GM21381 (cell line): Measurements from ENCODE around the gene CACHD1.
"Not testable (repeated sequence)": the region's sequence is repeated elsewhere in the genome, so short reads cannot be mapped to it uniquely, and the experiment has no call there.

ENCODE experiments used
- ATAC-seq: cut with Tn5 transposase; IDR thresholded peaks from one replicate; pipeline ENCODE4 v1.9.1; 2021; ENCODE audit warnings: mild to moderate bottlenecking, moderate library complexity; ENCODE audit not compliant: unreplicated experiment

Gene CACHD1

DNA sequence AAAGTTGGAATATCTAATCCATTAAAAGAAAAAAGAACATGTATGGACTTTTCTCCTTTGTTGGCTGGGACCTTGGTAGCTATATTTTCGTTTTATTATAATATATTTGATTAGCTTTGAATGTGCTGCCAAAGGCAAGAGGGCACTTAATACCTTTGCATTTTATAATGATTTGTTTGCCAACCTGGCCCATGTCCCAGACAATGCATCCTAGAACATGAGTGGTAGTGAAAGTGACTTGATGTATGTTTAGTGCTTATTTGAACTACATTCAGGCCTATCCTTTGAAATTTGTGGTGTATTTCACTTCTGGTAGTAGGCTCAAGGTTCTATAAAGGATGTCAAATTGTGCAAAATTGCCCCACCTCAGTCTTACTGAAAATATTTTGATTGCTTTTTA, 25.9 kb downstream of the CACHD1 start:
- no peak for ATAC-seq

DNA sequence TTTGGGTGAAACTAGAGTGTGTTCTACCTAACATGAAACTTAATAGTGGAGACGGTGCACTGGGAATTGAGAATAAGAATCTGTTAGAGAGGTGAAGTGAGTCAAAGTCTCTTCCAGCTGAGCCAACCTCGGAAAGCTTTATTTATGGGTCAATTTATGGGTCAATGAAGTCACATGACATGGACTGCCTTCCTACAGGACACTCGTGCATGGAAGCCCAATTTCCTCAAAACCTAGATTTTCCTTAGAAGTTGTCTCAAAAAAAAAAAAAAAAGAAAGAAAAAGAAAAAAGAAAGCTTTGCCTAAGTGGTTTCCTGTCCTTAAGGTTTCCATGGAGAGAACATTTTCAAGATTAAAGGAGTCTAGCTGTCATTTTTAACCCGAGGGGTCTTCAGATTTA, 26.7 kb downstream of the CACHD1 start:
- no peak for ATAC-seq

- no peak for ATAC-seq
Measured at GRCh38 chr1:64497088-64497883, 27.4 kb downstream of the CACHD1 start.

- no peak for ATAC-seq
Measured at GRCh38 chr1:64498325-64498724, 28.4 kb downstream of the CACHD1 start.

DNA sequence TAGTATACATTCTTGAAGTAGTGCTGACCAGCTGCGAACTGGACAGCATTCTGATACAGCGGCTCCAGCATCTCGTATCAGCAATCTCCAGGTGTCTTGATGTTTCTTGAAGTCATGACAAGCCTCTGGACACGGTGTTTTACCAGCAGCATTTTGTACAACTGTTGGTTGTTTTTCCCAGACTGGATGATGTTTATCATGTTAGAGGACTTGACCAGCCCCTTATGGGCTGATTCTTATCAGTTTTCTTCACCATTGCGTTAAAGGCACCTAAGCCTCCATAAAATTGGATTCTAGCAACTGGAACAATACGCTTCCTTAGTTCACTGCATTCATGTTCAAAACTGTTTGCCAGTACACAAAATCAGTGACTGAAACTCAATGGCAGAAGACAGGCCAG, 29.1 kb downstream of the CACHD1 start:
- ATAC-seq: no peak

DNA sequence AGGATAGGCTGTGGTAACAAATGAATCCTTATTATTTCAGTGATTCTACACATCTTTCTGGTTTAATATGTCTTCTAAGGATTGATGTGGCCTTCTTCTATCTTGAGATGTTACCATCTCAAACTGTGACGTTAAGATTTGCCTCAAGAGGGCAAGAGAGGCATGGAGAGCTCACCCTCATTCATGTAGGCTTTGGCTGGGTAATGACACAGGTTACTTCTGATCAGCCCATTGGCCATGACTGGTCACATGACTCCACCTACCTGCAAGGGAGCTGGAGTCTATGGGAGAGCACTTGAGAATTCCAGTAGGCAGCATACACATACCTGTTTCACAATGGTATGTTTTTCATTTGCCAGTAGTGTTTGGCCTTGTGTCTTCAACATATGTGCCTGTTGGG, 30.0 kb downstream of the CACHD1 start:
- ATAC-seq: no peak

GRCh38 chr1:64502083-64502482, 32.2 kb downstream of the CACHD1 start:
- no peak for ATAC-seq

- no peak for ATAC-seq
Measured at GRCh38 chr1:64502931-64503330, 33.0 kb downstream of the CACHD1 start.

GRCh38 chr1:64505232-64505943, 35.5 kb downstream of the CACHD1 start:
- no peak for ATAC-seq

- ATAC-seq: no peak
Measured at GRCh38 chr1:64505944-64506655, 36.2 kb downstream of the CACHD1 start.

GRCh38 chr1:64508629-64509028, 38.7 kb downstream of the CACHD1 start:
- ATAC-seq: no peak

GRCh38 chr1:64511044-64511443, 41.1 kb downstream of the CACHD1 start:
- no peak for ATAC-seq

DNA sequence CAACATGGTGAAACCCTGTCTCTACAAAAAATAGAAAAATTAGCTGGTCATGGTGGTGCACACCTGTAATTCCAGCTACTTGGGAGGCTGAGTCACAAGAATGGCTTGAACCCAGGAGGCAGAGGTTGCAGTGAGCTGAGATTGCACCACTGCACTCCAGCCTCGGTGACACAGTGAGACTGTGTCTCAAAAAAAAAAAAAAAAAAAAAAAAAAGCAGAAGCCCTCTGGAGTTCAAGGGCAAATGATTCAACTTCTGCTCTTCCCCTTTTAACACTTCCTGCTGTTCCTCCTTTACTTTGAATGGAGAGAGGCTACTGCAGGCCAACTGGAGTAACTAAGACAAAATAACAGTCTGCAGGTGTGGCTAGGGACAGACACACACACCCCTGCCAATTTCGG, 42.3 kb downstream of the CACHD1 start:
- ATAC-seq: not testable (repeated sequence)

DNA sequence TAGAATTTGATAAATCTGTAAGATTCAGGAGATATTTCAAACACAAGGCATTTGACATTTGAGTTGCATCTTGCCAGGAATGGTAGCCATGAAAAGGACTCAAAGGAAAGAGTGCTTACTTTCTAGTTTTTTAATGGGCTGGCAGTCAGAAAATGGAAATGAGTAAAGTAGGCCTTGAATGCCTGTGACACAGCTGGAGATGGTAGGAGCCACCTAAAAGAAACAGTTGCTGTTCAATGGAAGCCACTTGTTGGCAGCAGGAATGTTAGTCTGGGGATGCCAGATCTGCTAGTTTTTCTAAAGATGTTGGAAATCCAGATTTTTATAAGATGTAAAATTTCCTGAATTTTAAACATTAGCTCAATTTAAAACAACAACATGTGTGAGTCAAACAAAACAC, 43.6 kb downstream of the CACHD1 start:
- no peak for ATAC-seq

DNA sequence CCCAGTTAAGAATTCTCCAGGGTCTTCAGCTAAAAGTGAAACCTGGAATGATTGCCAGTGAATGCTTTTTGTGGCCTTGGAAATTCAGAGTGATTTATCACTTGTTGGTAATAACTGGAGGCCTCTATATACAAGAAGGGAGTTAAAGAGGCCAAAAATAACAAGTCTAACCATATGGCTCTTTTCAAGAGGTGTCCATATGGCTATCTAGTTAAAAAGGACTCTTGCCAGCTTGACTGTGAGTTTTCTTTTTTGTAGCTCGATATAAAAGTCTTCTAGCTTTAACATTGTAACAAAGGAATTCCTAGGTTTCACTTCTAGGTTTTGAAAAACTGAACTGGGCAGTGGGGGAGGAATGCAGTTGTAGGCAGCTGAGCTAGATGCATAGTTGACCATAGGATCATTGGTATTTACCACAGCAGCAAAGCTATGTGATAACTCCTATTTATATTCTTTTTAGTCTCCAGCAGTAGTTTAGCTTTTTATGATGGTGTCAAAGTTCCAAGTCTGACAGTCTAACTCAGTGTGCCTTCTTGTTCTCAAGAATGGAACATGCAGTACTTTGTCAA, 44.4 kb downstream of the CACHD1 start:
- no peak for ATAC-seq

DNA sequence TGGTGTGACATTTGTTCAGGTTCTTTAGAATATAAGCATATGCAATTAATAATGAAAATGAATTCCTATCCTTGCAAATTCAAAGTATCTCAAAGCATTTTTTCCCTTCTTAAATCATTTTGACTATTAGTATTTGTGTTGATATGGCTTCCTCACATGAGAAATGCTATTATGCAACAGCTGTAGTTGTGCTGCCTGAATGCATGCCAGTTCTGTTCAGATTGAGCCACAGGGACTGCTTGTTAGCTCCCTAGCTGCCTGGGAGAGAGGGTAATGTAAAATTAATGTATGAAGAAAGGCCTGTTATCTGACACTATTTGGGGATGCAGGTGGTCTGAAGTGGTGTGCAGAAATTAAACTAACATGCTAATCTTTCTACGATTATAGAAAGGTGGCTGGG, 45.5 kb downstream of the CACHD1 start:
- ATAC-seq: no peak

DNA sequence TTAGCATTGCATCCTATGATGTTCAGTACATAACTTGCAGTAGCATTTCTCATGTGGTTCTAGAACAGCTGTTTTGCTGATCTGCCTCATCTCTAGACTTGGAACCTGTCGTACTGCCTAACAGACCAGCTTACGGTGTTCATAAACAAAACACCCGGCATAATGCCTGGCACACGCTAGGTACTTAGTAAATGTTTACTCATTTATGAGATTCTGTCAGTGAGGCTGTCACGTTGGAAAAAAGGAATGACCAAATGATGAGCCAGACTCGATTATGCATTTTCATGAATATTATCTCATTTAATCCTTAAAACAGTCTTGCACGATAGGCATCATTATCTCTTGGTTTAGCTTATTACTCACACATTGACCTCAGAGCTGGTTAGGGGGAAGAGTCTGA, 46.4 kb downstream of the CACHD1 start:
- no peak for ATAC-seq

- ATAC-seq: no peak
Measured at GRCh38 chr1:64516803-64517568, 47.1 kb downstream of the CACHD1 start.

DNA sequence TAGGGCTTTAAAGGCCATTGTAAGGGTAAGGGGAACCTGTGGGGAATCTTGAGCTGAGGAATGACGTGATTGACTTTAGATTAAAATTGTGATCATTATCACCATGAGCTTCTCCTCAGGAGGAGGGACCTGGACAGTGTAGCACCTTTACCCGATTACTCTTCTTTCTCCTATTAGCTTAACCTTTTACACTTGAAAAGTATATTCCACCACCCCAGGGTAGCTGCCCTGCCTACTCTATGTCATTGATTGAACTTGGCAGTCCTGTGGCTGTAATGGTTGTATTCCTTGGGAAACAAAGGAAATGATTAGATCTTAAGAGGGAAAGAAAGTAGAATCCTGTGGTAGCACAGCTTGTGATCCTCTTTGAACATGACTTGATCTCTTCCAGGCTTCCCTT, 47.7 kb downstream of the CACHD1 start:
- ATAC-seq: no peak

DNA sequence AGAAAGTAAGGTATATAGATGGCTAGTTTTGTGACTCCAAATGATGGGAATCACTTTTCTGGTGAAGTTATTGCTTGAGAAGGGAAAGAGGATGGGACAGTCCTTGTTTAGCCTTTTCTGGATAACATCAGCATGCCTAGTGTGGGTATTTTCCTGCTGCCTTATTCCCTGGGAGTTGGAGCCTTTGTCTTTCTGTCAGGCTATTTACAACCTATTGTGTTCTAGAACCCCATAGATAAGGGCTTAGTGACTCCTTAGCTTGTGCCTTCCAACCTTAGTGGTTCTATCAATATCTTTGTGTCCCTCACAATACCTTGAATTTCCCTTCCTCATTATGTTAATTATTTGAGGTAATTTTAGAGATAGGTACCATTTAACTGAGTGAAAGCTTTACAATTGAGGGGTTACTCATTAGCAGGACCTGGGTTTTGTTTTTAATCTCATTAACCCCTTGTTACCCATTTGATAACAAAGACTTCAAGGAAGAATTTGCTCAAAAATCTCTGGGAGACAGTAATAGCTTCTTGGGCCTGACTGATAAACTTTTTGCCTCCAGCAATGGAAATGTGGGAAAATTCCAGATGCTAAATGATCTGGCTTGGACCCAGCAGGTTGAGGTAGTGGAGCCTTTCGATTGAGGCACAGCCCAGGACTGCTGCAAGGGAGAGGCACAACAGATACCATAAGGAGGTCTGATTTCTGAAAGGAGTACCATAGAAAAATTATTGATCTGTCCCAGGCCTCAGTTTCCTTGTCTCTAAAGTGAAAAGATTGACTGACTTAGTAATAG, 49.0 kb downstream of the CACHD1 start:
- ATAC-seq: no peak
